Measurements from ENCODE around the gene DCC. TPM values are rescaled to one million over a fixed set of nuclear protein-coding genes. Genes with fewer than 3 reads are reported as not detected.

Gene DCC
- total and polyA plus RNA-seq, 12 donors: under 0.01 to 0.89 (median 0.09) TPM; not detected in 8

GRCh38 chr18:52920665-52921064, 580.7 kb downstream of the DCC start:
- DNase-seq (no peak), ATAC-seq (no peak)
- Histone ChIP-seq H3K9me3 (no peaks in the 10 kb centered on the region), H3K27me3 (no peaks in the 10 kb centered on the region), H3K36me3 (no peaks in the 10 kb centered on the region), H3K4me1 (no peaks in the 10 kb centered on the region), H3K27ac (no peak overlapping the region), H3K4me3 (no peak overlapping the region)
- WGBS, 2 donors: 83 to 90% methylated on average over 1 of the region's 1 CpG
- no peak for TF ChIP-seq CTCF (IDR thresholded peaks at IDR 0.05)
- intact Hi-C loops (cut with DNase I): no loop called here

GRCh38 chr18:52933356-52933755, 593.4 kb downstream of the DCC start:
- WGBS, 2 donors: 89 to 90% methylated on average over 2 of the region's 2 CpGs
- H3K9me3 ChIP-seq: no peaks in the 10 kb centered on the region
- DNase-seq: no peak
- no peaks in the 10 kb centered on the region for H3K4me1 ChIP-seq
- no peaks in the 10 kb centered on the region for H3K36me3 ChIP-seq
- intact Hi-C loops (cut with DNase I): no loop called here
- no peak overlapping the region for H3K4me3 ChIP-seq
- H3K27me3 ChIP-seq: no peaks in the 10 kb centered on the region
- ATAC-seq: no peak
- no peak for TF ChIP-seq CTCF (IDR thresholded peaks at IDR 0.05)
- H3K27ac ChIP-seq: no peak overlapping the region

GRCh38 chr18:52936931-52937330, 596.9 kb downstream of the DCC start:
- no peak overlapping the region for H3K27ac ChIP-seq
- WGBS, 2 donors: 44% methylated on average over 1 of the region's 1 CpG
- no peak overlapping the region for H3K4me3 ChIP-seq
- intact Hi-C loops (cut with DNase I): no loop called here
- H3K27me3 ChIP-seq: no peaks in the 10 kb centered on the region
- H3K4me1 ChIP-seq: no peaks in the 10 kb centered on the region
- DNase-seq (no peak), ATAC-seq (no peak)
- TF ChIP-seq CTCF (IDR thresholded peaks at IDR 0.05): no peak
- no peaks in the 10 kb centered on the region for H3K9me3 ChIP-seq
- no peaks in the 10 kb centered on the region for H3K36me3 ChIP-seq

GRCh38 chr18:52937840-52938239, 597.8 kb downstream of the DCC start:
- H3K9me3 ChIP-seq: no peaks in the 10 kb centered on the region
- no peaks in the 10 kb centered on the region for H3K4me1 ChIP-seq
- no peak overlapping the region for H3K27ac ChIP-seq
- no peak for ATAC-seq
- 93% methylated on average over 6 of the region's 6 CpGs for WGBS, 2 donors
- no peaks in the 10 kb centered on the region for H3K36me3 ChIP-seq
- no peak overlapping the region for H3K4me3 ChIP-seq
- DNase-seq: no peak
- no peak for TF ChIP-seq CTCF (IDR thresholded peaks at IDR 0.05)
- no peaks in the 10 kb centered on the region for H3K27me3 ChIP-seq
- intact Hi-C loops (cut with DNase I): no loop called here

- Histone ChIP-seq H3K27ac (no peak overlapping the region), H3K27me3 (no peaks in the 10 kb centered on the region), H3K36me3 (no peaks in the 10 kb centered on the region), H3K9me3 (no peaks in the 10 kb centered on the region), H3K4me1 (no peaks in the 10 kb centered on the region), H3K4me3 (no peak overlapping the region)
- DNase-seq (no peak), ATAC-seq (no peak)
- TF ChIP-seq CTCF (IDR thresholded peaks at IDR 0.05): no peak
- 20 to 43% methylated on average over 2 of the region's 2 CpGs for WGBS, 2 donors
- intact Hi-C loops (cut with DNase I): no loop called here
Measured at GRCh38 chr18:52945552-52945951, 605.6 kb downstream of the DCC start.
